ENCODE measurements around the gene AP4M1.

The AP4M1 gene

DNA sequence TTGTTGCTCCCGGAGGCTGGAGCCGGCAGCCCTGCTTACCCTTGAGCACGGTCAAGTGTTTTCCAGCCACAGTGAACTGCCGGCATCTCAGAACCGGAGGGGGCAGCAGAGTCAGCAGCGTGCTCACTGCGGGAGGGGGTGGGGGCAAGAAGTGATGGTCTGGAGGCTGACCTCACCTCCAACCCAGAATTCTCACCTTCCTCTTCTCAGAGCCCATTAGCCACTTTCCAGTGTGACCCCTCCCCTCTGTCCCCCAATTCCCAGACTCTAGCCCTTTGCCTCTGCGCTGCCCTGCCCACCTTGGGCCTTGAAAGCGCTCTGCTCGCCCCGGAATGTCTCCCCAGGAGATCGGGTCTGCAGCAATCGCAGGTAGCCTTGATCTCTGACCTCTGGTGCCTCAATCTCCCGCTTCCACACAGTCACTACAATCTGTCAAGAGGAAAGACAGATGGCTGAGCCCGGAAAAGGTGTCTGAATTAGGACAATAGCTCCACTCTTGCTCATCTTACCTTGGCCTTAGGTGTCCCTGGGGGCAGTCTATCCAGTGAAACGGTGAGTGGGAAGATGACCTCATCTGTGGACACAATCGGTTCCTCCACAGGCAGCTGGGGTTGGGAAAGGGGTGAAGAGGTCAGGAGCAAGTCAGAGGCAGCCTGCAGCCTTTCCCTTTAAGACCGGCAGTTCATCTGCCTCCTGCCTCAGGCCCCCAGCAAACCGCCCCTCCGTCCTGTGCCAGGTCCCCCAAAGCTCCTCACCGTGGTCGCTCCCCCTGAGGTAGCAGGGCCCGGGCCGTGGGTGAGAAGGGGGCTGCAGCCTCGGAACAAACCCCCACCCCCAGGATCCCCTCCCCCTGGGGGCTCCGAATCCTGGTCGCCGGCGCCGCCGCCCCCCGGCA is 56.1 kb downstream of the AP4M1 start:
- no peak for DNase-seq (ENCODE audit: low read depth in 2 of 3, low spot score in 1 of 3)
